ENCODE data around the gene MACF1. TPM values are rescaled to one million over a fixed set of nuclear protein-coding genes. Genes with fewer than 3 reads are reported as not detected.
A peak's percentile ranks its signal among the peaks of the same experiment; 100 is the strongest.

Gene MACF1
- total RNA-seq, 1 donor from 2014 or later, result 296 TPM

DNA sequence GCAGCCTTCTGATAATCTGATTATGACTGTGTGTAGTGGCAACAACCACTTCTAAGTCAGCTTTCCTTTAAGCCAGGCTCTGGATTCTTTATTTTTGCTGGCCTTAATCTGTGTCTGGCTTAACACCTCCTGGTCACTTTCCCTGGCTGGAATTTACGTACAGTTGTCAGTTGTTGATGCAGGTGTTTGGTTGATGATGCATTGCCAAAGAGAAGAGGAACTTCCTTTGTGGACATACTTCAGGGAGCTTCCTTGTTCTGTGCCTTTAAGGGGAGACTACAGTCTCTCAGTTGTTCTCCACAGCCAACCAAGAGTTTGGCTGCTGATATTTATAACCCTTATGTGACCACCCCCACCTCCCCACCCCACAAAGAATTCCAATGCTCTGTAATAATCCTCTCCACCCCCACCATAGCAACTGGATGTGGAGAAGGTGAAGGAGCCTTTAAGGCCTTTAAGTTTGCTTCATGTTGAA lies 190.9 kb downstream of the MACF1 start:
- no peak overlapping the region for H3K4me3 ChIP-seq (ENCODE audit: low read depth, low read length)
- TF ChIP-seq, protein P1, sequence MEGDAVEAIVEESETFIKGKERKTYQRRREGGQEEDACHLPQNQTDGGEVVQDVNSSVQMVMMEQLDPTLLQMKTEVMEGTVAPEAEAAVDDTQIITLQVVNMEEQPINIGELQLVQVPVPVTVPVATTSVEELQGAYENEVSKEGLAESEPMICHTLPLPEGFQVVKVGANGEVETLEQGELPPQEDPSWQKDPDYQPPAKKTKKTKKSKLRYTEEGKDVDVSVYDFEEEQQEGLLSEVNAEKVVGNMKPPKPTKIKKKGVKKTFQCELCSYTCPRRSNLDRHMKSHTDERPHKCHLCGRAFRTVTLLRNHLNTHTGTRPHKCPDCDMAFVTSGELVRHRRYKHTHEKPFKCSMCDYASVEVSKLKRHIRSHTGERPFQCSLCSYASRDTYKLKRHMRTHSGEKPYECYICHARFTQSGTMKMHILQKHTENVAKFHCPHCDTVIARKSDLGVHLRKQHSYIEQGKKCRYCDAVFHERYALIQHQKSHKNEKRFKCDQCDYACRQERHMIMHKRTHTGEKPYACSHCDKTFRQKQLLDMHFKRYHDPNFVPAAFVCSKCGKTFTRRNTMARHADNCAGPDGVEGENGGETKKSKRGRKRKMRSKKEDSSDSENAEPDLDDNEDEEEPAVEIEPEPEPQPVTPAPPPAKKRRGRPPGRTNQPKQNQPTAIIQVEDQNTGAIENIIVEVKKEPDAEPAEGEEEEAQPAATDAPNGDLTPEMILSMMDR (conservative IDR thresholded peaks at IDR 0.05; ENCODE audit: low read depth, low read length), result no peak
- no peak for DNase-seq (ENCODE audit: low read depth)

DNA sequence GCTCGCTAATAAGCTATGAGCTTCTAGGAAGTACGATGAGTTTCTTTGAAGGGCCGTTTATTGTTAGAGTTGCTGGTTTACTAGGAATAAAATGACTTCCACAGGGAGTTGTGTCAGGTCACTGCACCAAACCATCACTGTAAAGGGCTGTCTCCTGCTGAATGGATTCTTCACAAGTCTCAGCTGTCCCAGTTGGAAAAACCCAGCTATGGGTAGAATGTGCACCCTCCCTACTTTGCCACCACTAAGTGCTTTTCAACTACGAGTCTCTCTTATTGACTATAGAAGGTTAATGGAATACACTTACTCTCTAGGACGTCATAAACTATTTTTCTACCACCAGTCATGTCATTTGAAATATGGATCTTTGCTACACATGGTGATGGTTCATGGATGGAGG lies 192.2 kb downstream of the MACF1 start:
- no peak for DNase-seq (ENCODE audit: low read depth)
- TF ChIP-seq, protein P1 (conservative IDR thresholded peaks at IDR 0.05; ENCODE audit: low read depth, low read length), result no peak
- no peak overlapping the region for H3K4me3 ChIP-seq (ENCODE audit: low read depth, low read length)

DNA sequence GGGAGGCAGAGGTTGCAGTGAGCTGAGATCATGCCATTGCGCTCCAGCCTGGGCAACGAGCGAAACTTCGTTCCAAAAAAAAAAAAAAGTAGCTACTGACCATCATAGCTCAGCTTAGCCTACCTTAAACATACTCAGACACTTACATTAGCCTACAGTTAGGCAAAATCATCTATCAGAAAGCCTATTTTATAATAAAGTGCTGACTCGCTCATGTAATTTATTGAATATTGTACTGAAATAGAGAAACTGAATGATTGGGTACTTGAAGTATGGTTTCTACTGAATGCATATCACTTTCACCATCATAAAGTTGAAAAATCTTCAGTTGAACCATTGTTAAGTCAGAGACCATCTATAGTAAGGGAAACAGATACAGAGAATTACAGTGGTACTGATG lies 193.0 kb downstream of the MACF1 start:
- DNase-seq (ENCODE audit: low read depth), result no peak
- TF ChIP-seq, protein P1 (conservative IDR thresholded peaks at IDR 0.05; ENCODE audit: low read depth, low read length), result no peak
- no peak overlapping the region for H3K4me3 ChIP-seq (ENCODE audit: low read depth, low read length)

DNA sequence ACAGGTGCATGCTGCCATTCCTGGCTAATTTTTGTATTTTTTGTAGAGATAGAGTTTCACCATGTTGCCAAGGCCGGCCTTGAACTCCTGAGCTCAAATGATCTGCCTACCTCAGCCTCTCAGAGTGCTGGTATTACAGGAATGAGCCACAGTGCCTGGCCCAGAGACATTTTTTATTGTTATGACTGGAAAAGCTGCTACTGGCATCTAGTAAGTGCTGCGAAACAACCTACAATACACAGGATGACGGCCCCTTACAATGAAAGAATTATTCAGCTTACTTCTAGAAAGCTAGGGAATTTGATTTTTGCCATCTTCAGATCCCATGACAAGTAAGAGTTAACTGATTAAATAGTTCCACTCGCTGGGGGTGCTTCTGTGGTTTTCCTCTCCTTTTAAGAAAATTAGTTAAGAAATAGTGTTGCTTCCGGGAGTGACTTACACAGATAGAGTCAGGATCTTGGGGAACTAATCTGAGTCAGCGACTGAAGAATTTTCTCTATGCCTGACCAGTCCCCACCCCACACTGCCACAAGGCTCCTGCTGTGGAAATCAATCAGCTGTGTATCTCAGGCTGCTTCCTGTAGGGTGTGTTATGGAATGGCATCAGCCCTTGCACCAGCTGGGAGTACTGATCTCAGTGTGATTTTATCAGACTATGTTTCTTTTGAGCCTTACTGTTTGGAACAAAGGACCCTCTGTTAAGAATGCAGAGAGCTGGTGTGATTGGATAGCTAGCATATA lies 194.0 kb downstream of the MACF1 start:
- peak overlapping the region; percentile 0 for H3K4me3 ChIP-seq (ENCODE audit: low read depth, low read length)
- DNase-seq (ENCODE audit: low read depth), result peak; percentile 99
- TF ChIP-seq, protein P1 (conservative IDR thresholded peaks at IDR 0.05; ENCODE audit: low read depth, low read length), result peak; percentile 16

DNA sequence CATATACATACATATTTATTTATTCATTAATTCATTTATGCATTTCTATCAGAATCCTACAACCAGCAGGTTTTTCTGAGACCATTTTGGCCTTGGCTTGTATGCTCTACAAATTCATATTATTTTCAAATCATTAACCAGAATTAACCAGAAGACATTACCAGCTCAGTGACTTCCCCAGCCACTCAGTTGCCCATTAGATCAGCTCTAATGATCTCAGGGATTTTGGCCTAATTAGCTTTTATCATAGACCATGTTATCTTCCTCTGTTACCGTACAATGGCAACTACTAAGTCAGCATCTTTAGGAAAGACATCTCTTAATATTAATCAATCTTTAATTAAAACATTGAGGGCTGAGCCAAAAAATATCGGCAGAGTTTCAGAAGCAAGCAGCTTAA lies 196.6 kb downstream of the MACF1 start:
- TF ChIP-seq, protein P1 (conservative IDR thresholded peaks at IDR 0.05; ENCODE audit: low read depth, low read length), result no peak
- DNase-seq (ENCODE audit: low read depth), result no peak
- no peak overlapping the region for H3K4me3 ChIP-seq (ENCODE audit: low read depth, low read length)

DNA sequence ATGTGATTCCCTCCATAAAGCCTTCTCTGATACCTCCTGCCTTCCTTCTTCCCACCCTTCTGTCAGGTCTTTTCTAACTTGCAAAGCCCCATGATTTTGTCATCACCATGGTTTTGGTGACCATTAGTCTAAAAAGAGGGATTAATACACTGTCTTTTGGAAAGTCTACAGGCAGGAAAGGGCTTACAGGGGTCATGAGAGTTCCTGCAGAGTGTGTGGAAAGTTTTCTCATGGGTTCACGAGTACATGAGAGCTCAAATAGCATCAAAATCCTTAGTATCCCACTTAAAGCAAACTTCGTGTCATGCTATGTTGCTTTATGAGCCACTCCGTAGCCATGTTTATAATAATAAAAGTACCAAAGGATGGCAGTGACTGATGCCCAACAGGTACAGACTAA lies 200.4 kb downstream of the MACF1 start:
- DNase-seq (ENCODE audit: low read depth), result no peak
- H3K4me3 ChIP-seq (ENCODE audit: low read depth, low read length), result no peak overlapping the region
- TF ChIP-seq, protein P1 (conservative IDR thresholded peaks at IDR 0.05; ENCODE audit: low read depth, low read length), result no peak

DNA sequence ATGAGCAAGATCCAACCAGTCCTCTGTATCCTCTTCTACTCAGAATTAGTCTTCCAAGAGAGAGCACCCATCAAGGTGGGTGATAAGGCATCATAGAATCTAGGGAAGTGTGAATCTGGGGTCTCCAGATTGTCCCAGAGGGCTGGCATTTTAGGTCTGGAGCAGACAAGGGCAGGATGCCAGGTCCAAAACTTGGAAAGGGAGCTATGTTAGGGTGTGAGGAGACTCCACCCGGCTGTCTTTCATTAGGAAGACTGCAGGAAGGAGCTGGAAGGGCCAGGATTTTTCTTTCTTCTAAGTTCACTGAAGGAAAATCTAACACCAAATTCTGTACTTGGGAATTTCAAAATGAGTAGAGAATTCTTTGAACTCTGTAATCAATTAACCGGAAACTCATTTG lies 200.9 kb downstream of the MACF1 start:
- TF ChIP-seq, protein P1 (conservative IDR thresholded peaks at IDR 0.05; ENCODE audit: low read depth, low read length), result no peak
- no peak for DNase-seq (ENCODE audit: low read depth)
- H3K4me3 ChIP-seq (ENCODE audit: low read depth, low read length), result no peak overlapping the region

Measured in epithelial cell of proximal tubule (primary cell).